ENCODE results near the gene STXBP6. TPM values are rescaled to one million over a fixed set of nuclear protein-coding genes. Genes with fewer than 3 reads are reported as not detected.

Gene STXBP6
- total and polyA plus RNA-seq, 2 of the 13 experiments (the other 11 are each of a cell fraction or from before 2014, with no cell fraction given): 35.3 to 42.8 TPM

- TF ChIP-seq, protein P1, sequence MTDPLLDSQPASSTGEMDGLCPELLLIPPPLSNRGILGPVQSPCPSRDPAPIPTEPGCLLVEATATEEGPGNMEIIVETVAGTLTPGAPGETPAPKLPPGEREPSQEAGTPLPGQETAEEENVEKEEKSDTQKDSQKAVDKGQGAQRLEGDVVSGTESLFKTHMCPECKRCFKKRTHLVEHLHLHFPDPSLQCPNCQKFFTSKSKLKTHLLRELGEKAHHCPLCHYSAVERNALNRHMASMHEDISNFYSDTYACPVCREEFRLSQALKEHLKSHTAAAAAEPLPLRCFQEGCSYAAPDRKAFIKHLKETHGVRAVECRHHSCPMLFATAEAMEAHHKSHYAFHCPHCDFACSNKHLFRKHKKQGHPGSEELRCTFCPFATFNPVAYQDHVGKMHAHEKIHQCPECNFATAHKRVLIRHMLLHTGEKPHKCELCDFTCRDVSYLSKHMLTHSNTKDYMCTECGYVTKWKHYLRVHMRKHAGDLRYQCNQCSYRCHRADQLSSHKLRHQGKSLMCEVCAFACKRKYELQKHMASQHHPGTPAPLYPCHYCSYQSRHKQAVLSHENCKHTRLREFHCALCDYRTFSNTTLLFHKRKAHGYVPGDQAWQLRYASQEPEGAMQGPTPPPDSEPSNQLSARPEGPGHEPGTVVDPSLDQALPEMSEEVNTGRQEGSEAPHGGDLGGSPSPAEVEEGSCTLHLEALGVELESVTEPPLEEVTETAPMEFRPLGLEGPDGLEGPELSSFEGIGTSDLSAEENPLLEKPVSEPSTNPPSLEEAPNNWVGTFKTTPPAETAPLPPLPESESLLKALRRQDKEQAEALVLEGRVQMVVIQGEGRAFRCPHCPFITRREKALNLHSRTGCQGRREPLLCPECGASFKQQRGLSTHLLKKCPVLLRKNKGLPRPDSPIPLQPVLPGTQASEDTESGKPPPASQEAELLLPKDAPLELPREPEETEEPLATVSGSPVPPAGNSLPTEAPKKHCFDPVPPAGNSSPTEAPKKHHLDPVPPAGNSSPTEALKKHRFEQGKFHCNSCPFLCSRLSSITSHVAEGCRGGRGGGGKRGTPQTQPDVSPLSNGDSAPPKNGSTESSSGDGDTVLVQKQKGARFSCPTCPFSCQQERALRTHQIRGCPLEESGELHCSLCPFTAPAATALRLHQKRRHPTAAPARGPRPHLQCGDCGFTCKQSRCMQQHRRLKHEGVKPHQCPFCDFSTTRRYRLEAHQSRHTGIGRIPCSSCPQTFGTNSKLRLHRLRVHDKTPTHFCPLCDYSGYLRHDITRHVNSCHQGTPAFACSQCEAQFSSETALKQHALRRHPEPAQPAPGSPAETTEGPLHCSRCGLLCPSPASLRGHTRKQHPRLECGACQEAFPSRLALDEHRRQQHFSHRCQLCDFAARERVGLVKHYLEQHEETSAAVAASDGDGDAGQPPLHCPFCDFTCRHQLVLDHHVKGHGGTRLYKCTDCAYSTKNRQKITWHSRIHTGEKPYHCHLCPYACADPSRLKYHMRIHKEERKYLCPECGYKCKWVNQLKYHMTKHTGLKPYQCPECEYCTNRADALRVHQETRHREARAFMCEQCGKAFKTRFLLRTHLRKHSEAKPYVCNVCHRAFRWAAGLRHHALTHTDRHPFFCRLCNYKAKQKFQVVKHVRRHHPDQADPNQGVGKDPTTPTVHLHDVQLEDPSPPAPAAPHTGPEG (CRISPR knock-in tag; IDR thresholded peaks at IDR 0.05): 0 out of 2 replicates have a peak, but pooled peaks have one; percentile 19
- TF ChIP-seq HNF4A (CRISPR knock-in tag; IDR thresholded peaks at IDR 0.05) (peak; percentile 97), ATF2 (CRISPR knock-in tag; IDR thresholded peaks at IDR 0.05) (peak; percentile 83), TEF (CRISPR knock-in tag; IDR thresholded peaks at IDR 0.05) (no peak), CHCHD3 (CRISPR knock-in tag; IDR thresholded peaks at IDR 0.05) (peak; percentile 98), KDM4B (CRISPR knock-in tag; IDR thresholded peaks at IDR 0.05) (peak; percentile 77), MIXL1 (CRISPR knock-in tag; IDR thresholded peaks at IDR 0.05) (peak; percentile 62), EP300 (IDR thresholded peaks at IDR 0.05; ENCODE audit: low read depth in 2 of 2, low read length in 2 of 2) (peak in 1 of 2 experiments; percentile 90; a peak in 3 of 4 replicates), EP300 (CRISPR knock-in tag; IDR thresholded peaks at IDR 0.05; ENCODE audit: borderline replicate concordance) (peak; percentile 75), ZNF879 (CRISPR knock-in tag; IDR thresholded peaks at IDR 0.05) (peak; percentile 76; the same call in 1 of the 2 replicates), ZSCAN9 (CRISPR knock-in tag; IDR thresholded peaks at IDR 0.05; ENCODE audit: borderline replicate concordance) (peak; percentile 72), TBL1XR1 (IDR thresholded peaks at IDR 0.05; ENCODE audit: borderline replicate concordance, low read length, partially characterized antibody) (peak; percentile 81), NCOA5 (CRISPR knock-in tag; IDR thresholded peaks at IDR 0.05) (no peak), GATA4 (IDR thresholded peaks at IDR 0.05; ENCODE audit: borderline replicate concordance, low read depth) (peak; percentile 81; the same call in 1 of the 2 replicates), ARHGAP35 (CRISPR knock-in tag; IDR thresholded peaks at IDR 0.05; ENCODE audit: borderline replicate concordance) (peak; percentile 35; the same call in 1 of the 2 replicates), ZNF790 (CRISPR knock-in tag; IDR thresholded peaks at IDR 0.05; ENCODE audit: borderline replicate concordance) (no peak; the same call in 1 of the 2 replicates)
- TF ChIP-seq, protein P2, sequence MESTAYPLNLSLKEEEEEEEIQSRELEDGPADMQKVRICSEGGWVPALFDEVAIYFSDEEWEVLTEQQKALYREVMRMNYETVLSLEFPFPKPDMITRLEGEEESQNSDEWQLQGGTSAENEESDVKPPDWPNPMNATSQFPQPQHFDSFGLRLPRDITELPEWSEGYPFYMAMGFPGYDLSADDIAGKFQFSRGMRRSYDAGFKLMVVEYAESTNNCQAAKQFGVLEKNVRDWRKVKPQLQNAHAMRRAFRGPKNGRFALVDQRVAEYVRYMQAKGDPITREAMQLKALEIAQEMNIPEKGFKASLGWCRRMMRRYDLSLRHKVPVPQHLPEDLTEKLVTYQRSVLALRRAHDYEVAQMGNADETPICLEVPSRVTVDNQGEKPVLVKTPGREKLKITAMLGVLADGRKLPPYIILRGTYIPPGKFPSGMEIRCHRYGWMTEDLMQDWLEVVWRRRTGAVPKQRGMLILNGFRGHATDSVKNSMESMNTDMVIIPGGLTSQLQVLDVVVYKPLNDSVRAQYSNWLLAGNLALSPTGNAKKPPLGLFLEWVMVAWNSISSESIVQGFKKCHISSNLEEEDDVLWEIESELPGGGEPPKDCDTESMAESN (CRISPR knock-in tag; conservative IDR thresholded peaks at IDR 0.05): peak; percentile 91
- TF ChIP-seq, protein P3, sequence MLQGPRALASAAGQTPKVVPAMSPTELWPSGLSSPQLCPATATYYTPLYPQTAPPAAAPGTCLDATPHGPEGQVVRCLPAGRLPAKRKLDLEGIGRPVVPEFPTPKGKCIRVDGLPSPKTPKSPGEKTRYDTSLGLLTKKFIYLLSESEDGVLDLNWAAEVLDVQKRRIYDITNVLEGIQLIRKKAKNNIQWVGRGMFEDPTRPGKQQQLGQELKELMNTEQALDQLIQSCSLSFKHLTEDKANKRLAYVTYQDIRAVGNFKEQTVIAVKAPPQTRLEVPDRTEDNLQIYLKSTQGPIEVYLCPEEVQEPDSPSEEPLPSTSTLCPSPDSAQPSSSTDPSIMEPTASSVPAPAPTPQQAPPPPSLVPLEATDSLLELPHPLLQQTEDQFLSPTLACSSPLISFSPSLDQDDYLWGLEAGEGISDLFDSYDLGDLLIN (CRISPR knock-in tag; IDR thresholded peaks at IDR 0.05; ENCODE audit: borderline replicate concordance): peak; percentile 71; the same call in 1 of the 2 replicates
These were observed 231.7 kb downstream of the STXBP6 start (continued) for GRCh38 chr14:24818058-24818822.

All from HepG2 (cell line).